Heart left ventricle (tissue), 16 donors: ENCODE results near the gene DPEP2NB. TPM values are rescaled to one million over a fixed set of nuclear protein-coding genes. Genes with fewer than 3 reads are reported as not detected.
"Not testable (repeated sequence)": the region's sequence is repeated elsewhere in the genome, so short reads cannot be mapped to it uniquely, and the experiment has no call there.

ENCODE experiments used
- ATAC-seq, 4 donors: fragments of 200-7000 bp; cut with Tn5 transposase; one replicate each; pipeline ENCODE4 v1.9.1; 2020 to 2022; ENCODE audit warnings: moderate library complexity in 4 of 4, mild to moderate bottlenecking in 3 of 4, moderate number of reproducible peaks in 1 of 4
- DNase-seq, 5 donors: peaks; one replicate each; pipeline ENCODE4 v3.0.0-alpha.2; 2020
- H3K27ac ChIP-seq, 12 donors: fragments of 200-600 bp; sonication (generic) in 4 of 12; one replicate each; pipeline versions ENCODE4 v1.5.0 to v1.8.0; 2016 to 2022; ENCODE audit warnings: mild to moderate bottlenecking in 2 of 12
- H3K27me3 ChIP-seq, 9 donors: fragments of 200-600 bp; sonication (generic) in 2 of 9; one replicate each; pipeline versions ENCODE4 v1.5.1 to v1.8.0; 2016 to 2022; ENCODE audit warnings: mild to moderate bottlenecking in 3 of 9
- H3K36me3 ChIP-seq, 9 donors: fragments of 200-600 bp; sonication (generic) in 2 of 9; one replicate each; pipeline versions ENCODE4 v1.5.0 to v1.8.0; 2018 to 2022; ENCODE audit warnings: mild to moderate bottlenecking in 2 of 9
- H3K4me1 ChIP-seq, 12 donors: fragments of 200-600 bp; sonication (generic) in 4 of 12; one replicate each; pipeline versions ENCODE4 v1.5.0 to v1.8.0; 2016 to 2022; ENCODE audit warnings: mild to moderate bottlenecking in 3 of 12
- H3K4me3 ChIP-seq, 12 donors: fragments of 200-600 bp; sonication (generic) in 4 of 12; one replicate each; pipeline versions ENCODE4 v1.5.0 to v1.8.0; 2017 to 2022; ENCODE audit warnings: mild to moderate bottlenecking in 9 of 12, moderate library complexity in 4 of 12
- H3K9me3 ChIP-seq, 12 donors: fragments of 200-600 bp; sonication (generic) in 4 of 12; one replicate each; pipeline versions ENCODE4 v1.5.0 to v1.8.0; 2016 to 2022; ENCODE audit warnings: mild to moderate bottlenecking in 1 of 12
- CTCF ChIP-seq, 12 donors: fragments of 200-600 bp; sonication (generic) in 4 of 12; IDR thresholded peaks; one replicate each; pipeline versions ENCODE4 v1.5.0 to v1.8.0; 2018 to 2022; ENCODE audit warnings: antibody characterized with exemption in 12 of 12, mild to moderate bottlenecking in 5 of 12
- POLR2A ChIP-seq, 2 donors: fragments of 450-650 bp; IDR thresholded peaks; one replicate each; pipeline ENCODE4 v1.6.1; 2017; ENCODE audit warnings: antibody characterized with exemption in 2 of 2, mild to moderate bottlenecking in 2 of 2, moderate library complexity in 2 of 2
- WGBS, 4 donors: extraction: QIAGEN DNeasy Blood & Tissue Kit in 2 of 4; methylation state at CpG; one replicate each; pipeline versions ENCODE4 v1.1.5 to v1.1.7; 2013 to 2018; 5-methylcytosine and 5-hydroxymethylcytosine counted together
- intact Hi-C, 10 donors: fragments of 100-400 bp; cut with DNase I; formaldehyde crosslinking; loops; one replicate each; pipeline versions ENCODE4 v1.11.1 to v1.14.2; 2022
- polyA plus RNA-seq, 2 donors: library from polyadenylated mRNA; stranded (reverse); fragments of 200-250 nt; gene quantifications; one replicate each; pipeline ENCODE4 v1.2.3, GENCODE V29; 2013
- total RNA-seq, 9 donors: library from RNA; depleted of rRNA in 2 of 9; stranded (reverse); fragments of >200 nt in 2 of 9; fragmentation: NEBNext Ultra II Directional in 3 of 9; extraction: Animal tissue kit (Norgen Biotek cat#: 25700) in 3 of 9; gene quantifications; one replicate each; pipeline versions ENCODE4 v1.1.0 to v1.2.4, GENCODE V29; 2016 to 2023
- donor health status: ischemic (EF 13 %, LVEDD 7.1; RV severe dilation, severe dysfunction).
- donor health status: healthy with polysubstance abuse.
- donor health status: DM: no; HTN: yes; CAD: no.
- donor health status: DM: no; HTN: no; CAD: no.
- donor health status: ischemic (EF 25% LVEDD 6.9; RV normal size, moderate dysfunction).
- donor health status: ischemic (EF 25% LVEDD 5.7; RV mildly dilated, moderate dysfunction).
- donor health status: healthy.
- donor health status: DM: yes; HTN: yes; CAD: no.
- donor health status: ischemic (EF 35%, LVEDD 5.7; RV mildly dilated, moderate dysfunction).
- donor health status: nonischemic (EF 11% LVEDD 7.7; RV severe dilation, severe dysfunction).
- donor health status: DM: yes; HTN: yes; CAD: no.
- donor health status: PGD.
- donor health status: ischemic (EF 29% LVEDD 5.4; RV normal size, mild dysfunction).
- donor health status: nonischemic (EF 23%, LVEDD 6.1; RV moderate dilation, normal function).

Gene DPEP2NB
- total and polyA plus RNA-seq, 11 donors: not detected

DNA sequence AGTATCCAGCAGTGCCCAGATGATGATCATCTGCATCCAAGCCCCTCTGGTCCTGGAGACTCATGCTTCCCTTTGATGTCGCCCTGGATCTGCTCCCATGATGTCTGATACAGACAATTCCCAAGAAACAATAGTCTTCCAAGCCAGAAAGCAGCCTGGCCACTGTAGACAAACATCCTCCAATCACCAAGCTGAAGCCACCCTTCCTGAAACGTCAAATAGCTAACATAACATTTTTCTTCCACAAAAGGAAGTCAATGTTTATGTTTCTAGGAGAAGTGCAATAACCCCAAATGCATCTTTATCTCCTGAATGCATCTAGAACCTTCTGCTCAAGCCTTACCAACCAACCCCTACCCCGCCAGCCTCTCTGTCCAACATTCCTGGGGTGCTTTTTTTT, 15.3 kb downstream of the DPEP2NB start:
- peak overlapping the region in 3 of 12 donors; percentile 15 to 56 (median 18) for H3K4me3 ChIP-seq

GRCh38 chr16:67999985-68000384, 15.7 kb downstream of the DPEP2NB start:
- 62 to 72% (median 70%) methylated on average over 2 of the region's 2 CpGs for WGBS, 4 donors
- Histone ChIP-seq H3K27me3 (no peaks in the 10 kb centered on the region), H3K27ac (peak overlapping the region in 10 of 12 donors; percentile 45 to 94 (median 65)), H3K9me3 (no peaks in the 10 kb centered on the region), H3K4me3 (peak overlapping the region in 3 of 12 donors; percentile 15 to 56 (median 18)), H3K36me3 (no peaks in the 10 kb centered on the region), H3K4me1 (peaks cover 0 to 57% (median 8%) of the 10 kb centered on the region in 12 donors)
- ATAC-seq: peak; percentile 33 to 60 (median 46)
- no peak for TF ChIP-seq CTCF (IDR thresholded peaks at IDR 0.05)
- no peak for TF ChIP-seq POLR2A (IDR thresholded peaks at IDR 0.05)
- no peak for DNase-seq
- intact Hi-C loops: loop anchor here in 3 of 10 donors (10.0 kb wide), 2 partner anchors 45 to 225 kb away; no protein-coding TSS in a partner anchor

More for the DNA sequence above, 15.3 kb downstream of the DPEP2NB start:
- 46 to 56% (median 50%) methylated on average over 3 of the region's 3 CpGs for WGBS, 4 donors
- peak; percentile 39 to 90 (median 68) for ATAC-seq
- Histone ChIP-seq H3K27ac (peak overlapping the region in 11 of 12 donors; percentile 40 to 94 (median 67)), H3K4me1 (peaks cover 0 to 57% (median 8%) of the 10 kb centered on the region in 12 donors), H3K9me3 (no peaks in the 10 kb centered on the region), H3K27me3 (no peaks in the 10 kb centered on the region), H3K36me3 (no peaks in the 10 kb centered on the region)
- TF ChIP-seq CTCF (IDR thresholded peaks at IDR 0.05) (no peak), POLR2A (IDR thresholded peaks at IDR 0.05) (no peak)
- intact Hi-C loops: no loop called here
- peak in 2 of 5 donors; percentile 36 to 53 for DNase-seq

DNA sequence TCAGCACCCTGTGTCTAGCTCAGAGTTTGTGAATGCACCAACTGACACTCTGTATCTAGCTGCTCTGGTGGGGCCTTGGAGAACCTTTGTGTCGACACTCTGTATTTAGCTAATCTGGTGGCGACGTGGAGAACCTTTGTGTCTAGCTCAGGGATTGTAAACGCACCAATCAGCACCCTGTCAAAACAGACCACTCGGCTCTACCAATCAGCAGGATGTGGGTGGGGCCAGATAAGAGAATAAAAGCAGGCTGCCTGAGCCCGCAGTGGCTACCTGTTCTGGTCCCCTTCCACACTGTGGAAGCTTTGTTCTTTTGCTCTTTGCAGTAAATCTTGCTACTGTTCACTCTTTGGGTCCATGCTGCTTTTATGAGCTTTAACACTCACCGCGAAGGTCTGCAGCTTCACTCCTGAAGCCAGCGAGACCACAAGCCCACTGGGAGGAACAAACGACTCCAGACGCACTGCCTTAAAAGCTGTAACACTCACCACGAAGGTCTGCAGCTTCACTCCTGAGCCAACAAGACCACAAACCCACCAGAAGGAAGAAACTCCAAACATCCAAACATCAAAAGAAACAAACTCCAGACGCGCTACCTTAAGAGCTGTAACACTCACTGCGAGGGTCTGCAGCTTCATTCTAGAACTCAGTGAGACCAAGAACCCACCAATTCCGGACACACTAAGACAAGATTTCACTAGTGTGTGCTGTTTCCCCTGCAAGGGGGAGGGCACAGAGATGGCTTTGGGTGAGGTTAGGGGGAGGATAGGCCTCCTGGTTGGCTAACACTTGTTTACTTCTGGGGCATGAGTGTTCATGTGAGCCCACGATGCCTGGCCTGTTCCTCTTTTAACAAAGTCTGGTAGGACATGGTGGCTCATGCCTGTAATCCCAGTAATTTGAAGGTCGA, 16.7 kb downstream of the DPEP2NB start, which contains the start of gene DPEP2:
Gene DPEP2 (minus strand): TSS at position 706 of the 910 bp plus-strand sequence. CDS start 6,272 bp downstream, outside the sequence.
- 75 to 83% (median 76%) methylated on average over 18 of the region's 18 CpGs for WGBS, 4 donors
- H3K27me3 ChIP-seq, H3K36me3 ChIP-seq, H3K9me3 ChIP-seq: not testable (repeated sequence)
- Histone ChIP-seq H3K27ac (peak within 1 kb of the TSS in 10 of 12 donors; percentile 45 to 94 (median 65)), H3K4me3 (peak within 1 kb of the TSS in 6 of 12 donors; percentile 12 to 56 (median 27)), H3K4me1 (peaks cover 0 to 55% (median 9%) of the 10 kb centered on the region in 12 donors)
- ATAC-seq (peak; percentile 48 to 84 (median 71)), DNase-seq (peak in 2 of 5 donors; percentile 38 to 47)
- intact Hi-C loops: loop anchor here in 3 of 10 donors (10.0 kb wide), 2 partner anchors 46 to 226 kb away; no protein-coding TSS in a partner anchor

GRCh38 chr16:67998231-67998778, 17.4 kb downstream of the DPEP2NB start:
- not testable (repeated sequence) for H3K27me3 ChIP-seq, H3K9me3 ChIP-seq, H3K36me3 ChIP-seq, ATAC-seq, DNase-seq, H3K27ac ChIP-seq
- intact Hi-C loops: loop anchor here in 3 of 10 donors (10.0 kb wide), 2 partner anchors 46 to 226 kb away; no protein-coding TSS in a partner anchor
- Histone ChIP-seq H3K4me3 (peak overlapping the region in 2 of 12 donors; percentile 28 to 56), H3K4me1 (peaks cover 0 to 62% (median 16%) of the 10 kb centered on the region in 12 donors)
- WGBS, 4 donors: 93 to 98% (median 97%) methylated on average over 18 to 36 of the region's 36 CpGs
